Nephron progenitor cell (in vitro differentiated cells): ENCODE data around the gene SMARCC1.

Experiments used
- DNase-seq: peaks from one replicate; pipeline ENCODE4 v3.0.0; 2021
- H3K27ac Mint-ChIP-seq: 2 replicates; pipeline ENCODE4 v1.8.0; 2021; ENCODE audit warnings: mild to moderate bottlenecking, moderate library complexity, mixed read lengths
- H3K27me3 Mint-ChIP-seq: 2 replicates; pipeline ENCODE4 v1.8.0; 2021; ENCODE audit warnings: mild to moderate bottlenecking, low read depth, mixed read lengths; ENCODE audit not compliant: poor library complexity
- H3K36me3 Mint-ChIP-seq: 2 replicates; pipeline ENCODE4 v1.8.0; 2021; ENCODE audit warnings: low read depth, mixed read lengths
- H3K4me1 Mint-ChIP-seq: 2 replicates; pipeline ENCODE4 v1.8.0; 2021; ENCODE audit warnings: mixed read lengths
- H3K4me3 Mint-ChIP-seq: 2 replicates; pipeline ENCODE4 v1.8.0; 2021; ENCODE audit warnings: mild to moderate bottlenecking, moderate library complexity, mixed read lengths
- H3K9me3 Mint-ChIP-seq: 2 replicates; pipeline ENCODE4 v1.8.0; 2021; ENCODE audit warnings: mild to moderate bottlenecking, moderate library complexity, mixed read lengths
- TF ChIP-seq, protein P1 (sequence below): fragments of 200-600 bp; sonication (generic); IDR thresholded peaks from 2 replicates; pipeline ENCODE4 v1.5.0; 2021; ENCODE audit warnings: antibody characterized with exemption

The SMARCC1 gene

GRCh38 chr3:47553407-47553806 is 228.3 kb downstream of the SMARCC1 start:
- H3K9me3 Mint-ChIP-seq, result peaks cover 11% of the 10 kb centered on the region
- H3K4me3 Mint-ChIP-seq, result no peak overlapping the region
- H3K4me1 Mint-ChIP-seq, result peaks cover 5% of the 10 kb centered on the region
- H3K27ac Mint-ChIP-seq, result no peak overlapping the region
- peaks cover 50% of the 10 kb centered on the region for H3K27me3 Mint-ChIP-seq
- no peaks in the 10 kb centered on the region for H3K36me3 Mint-ChIP-seq
- DNase-seq, result no peak
- TF ChIP-seq, protein P1, sequence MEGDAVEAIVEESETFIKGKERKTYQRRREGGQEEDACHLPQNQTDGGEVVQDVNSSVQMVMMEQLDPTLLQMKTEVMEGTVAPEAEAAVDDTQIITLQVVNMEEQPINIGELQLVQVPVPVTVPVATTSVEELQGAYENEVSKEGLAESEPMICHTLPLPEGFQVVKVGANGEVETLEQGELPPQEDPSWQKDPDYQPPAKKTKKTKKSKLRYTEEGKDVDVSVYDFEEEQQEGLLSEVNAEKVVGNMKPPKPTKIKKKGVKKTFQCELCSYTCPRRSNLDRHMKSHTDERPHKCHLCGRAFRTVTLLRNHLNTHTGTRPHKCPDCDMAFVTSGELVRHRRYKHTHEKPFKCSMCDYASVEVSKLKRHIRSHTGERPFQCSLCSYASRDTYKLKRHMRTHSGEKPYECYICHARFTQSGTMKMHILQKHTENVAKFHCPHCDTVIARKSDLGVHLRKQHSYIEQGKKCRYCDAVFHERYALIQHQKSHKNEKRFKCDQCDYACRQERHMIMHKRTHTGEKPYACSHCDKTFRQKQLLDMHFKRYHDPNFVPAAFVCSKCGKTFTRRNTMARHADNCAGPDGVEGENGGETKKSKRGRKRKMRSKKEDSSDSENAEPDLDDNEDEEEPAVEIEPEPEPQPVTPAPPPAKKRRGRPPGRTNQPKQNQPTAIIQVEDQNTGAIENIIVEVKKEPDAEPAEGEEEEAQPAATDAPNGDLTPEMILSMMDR, result no peak

GRCh38 chr3:47542471-47543173 is 239.1 kb downstream of the SMARCC1 start:
- H3K36me3 Mint-ChIP-seq, result no peaks in the 10 kb centered on the region
- DNase-seq, result peak; percentile 66
- no peak overlapping the region for H3K27ac Mint-ChIP-seq
- H3K27me3 Mint-ChIP-seq, result peaks cover 18% of the 10 kb centered on the region
- no peak overlapping the region for H3K4me3 Mint-ChIP-seq
- H3K4me1 Mint-ChIP-seq, result peaks cover 22% of the 10 kb centered on the region
- TF ChIP-seq, protein P1, result no peak
- H3K9me3 Mint-ChIP-seq, result peaks cover 4% of the 10 kb centered on the region

DNA sequence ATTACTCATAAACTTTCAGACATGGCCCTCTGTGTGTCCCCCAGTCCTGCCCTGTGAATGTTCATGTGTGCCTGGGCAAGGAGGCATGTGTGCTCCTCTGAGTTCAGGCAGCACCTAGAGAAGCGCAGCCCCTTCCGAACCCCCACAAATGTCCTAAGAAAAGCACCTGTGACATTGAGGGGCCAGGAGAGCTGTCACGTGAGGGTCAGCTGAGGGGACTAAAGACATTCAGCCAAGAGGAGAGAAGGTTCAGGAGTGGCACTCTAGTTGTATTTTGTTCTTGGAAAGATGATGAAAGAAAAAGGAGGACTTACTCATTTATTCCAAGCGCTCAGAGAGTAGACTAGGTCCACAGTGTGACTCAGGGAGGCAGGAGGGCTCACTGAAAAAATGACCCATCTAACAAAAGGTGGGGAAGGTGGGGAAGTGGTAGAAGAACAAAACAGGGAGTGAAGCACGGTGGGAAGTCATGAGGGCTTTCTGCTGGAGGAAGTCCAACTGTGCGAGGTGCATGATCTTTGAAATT is 240.0 kb downstream of the SMARCC1 start:
- H3K27ac Mint-ChIP-seq, result peak overlapping the region; percentile 11
- peaks cover 7% of the 10 kb centered on the region for H3K9me3 Mint-ChIP-seq
- TF ChIP-seq, protein P1, result no peak
- no peak overlapping the region for H3K4me3 Mint-ChIP-seq
- no peaks in the 10 kb centered on the region for H3K36me3 Mint-ChIP-seq
- peaks cover 13% of the 10 kb centered on the region for H3K27me3 Mint-ChIP-seq
- peaks cover 28% of the 10 kb centered on the region for H3K4me1 Mint-ChIP-seq
- no peak for DNase-seq

GRCh38 chr3:47540281-47540680 is 241.4 kb downstream of the SMARCC1 start:
- H3K27ac Mint-ChIP-seq, result no peak overlapping the region
- H3K4me1 Mint-ChIP-seq, result peaks cover 28% of the 10 kb centered on the region
- H3K9me3 Mint-ChIP-seq, result peaks cover 7% of the 10 kb centered on the region
- peaks cover 9% of the 10 kb centered on the region for H3K27me3 Mint-ChIP-seq
- TF ChIP-seq, protein P1, result no peak
- no peak for DNase-seq
- no peaks in the 10 kb centered on the region for H3K36me3 Mint-ChIP-seq
- no peak overlapping the region for H3K4me3 Mint-ChIP-seq

DNA sequence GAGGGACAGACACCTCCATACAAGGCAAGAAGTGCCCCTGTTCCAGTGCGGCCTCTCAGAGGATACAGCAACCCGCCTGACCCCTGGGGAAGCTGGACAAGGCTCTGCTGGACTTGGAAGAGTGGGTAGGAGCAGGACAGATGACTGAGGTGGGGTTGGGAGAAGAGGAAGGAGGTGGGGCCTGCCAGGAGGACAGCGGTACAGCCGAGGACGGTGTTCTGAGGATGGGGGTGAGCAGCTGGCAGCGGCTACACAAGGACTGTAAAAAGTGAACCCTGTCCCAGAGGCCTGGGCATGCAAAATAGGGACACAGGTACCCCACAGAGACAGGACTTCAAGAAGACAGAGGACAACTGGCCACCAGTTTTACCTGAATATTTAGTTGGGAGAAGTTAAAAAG is 244.7 kb downstream of the SMARCC1 start:
- Mint-ChIP-seq H3K36me3 (no peaks in the 10 kb centered on the region), H3K9me3 (peaks cover 18% of the 10 kb centered on the region), H3K27me3 (peaks cover 13% of the 10 kb centered on the region), H3K27ac (peak overlapping the region; percentile 65), H3K4me3 (no peak overlapping the region), H3K4me1 (peaks cover 13% of the 10 kb centered on the region)
- DNase-seq, result no peak
- TF ChIP-seq, protein P1, result no peak
